ENCODE data around the gene TNRC18.
"Not testable (repeated sequence)": the region's sequence is repeated elsewhere in the genome, so short reads cannot be mapped to it uniquely, and the experiment has no call there.

TNRC18 gene

DNA sequence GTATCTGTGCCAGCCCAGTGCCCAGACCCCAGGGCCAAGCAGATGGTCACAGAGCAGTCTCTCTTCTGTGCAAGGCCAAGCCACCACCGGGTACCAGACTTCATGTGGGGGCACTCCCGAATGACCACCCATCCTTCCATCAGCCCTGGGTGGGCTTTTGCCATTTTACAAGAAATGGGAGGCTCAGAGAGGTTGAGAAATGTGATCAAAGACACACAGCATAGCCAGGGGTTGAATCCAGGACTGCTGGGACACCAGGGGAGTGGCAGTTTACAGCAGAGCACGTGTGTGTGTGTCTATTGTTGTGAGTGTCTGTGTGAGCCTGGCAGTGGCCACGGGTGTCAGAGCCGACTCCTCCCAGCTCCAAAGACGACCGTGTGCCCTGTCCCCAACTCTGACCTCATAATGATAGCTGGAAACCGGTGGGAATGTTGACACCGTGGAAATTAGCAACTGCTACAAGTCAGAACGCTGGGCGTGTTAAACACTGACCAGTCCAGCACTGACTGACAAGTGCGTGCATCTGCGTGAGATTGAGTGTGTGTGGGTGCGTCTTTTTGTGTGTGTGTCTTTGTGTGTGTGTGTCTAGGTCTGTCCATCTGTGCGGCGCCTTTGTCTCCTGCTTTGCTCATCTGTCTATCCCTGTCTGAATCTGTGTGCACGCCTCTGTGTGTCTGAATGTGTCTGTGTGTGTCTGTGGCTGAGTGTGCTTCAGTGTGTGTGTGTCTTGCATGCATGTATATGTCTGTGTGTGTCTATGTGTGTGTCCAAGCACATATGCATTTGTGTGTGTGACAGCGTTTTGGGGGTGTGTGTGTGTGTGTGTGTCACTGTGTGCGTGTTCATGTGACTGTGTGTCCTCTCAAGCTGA lies 158.1 kb downstream of the TNRC18 start:
- Mint-ChIP-seq H3K4me3 (no peak overlapping the region), H3K4me1 (no peaks in the 10 kb centered on the region), H3K36me3 (no peaks in the 10 kb centered on the region), H3K27me3 (no peaks in the 10 kb centered on the region), H3K9me3 (no peaks in the 10 kb centered on the region), H3K27ac (no peak overlapping the region)

DNA sequence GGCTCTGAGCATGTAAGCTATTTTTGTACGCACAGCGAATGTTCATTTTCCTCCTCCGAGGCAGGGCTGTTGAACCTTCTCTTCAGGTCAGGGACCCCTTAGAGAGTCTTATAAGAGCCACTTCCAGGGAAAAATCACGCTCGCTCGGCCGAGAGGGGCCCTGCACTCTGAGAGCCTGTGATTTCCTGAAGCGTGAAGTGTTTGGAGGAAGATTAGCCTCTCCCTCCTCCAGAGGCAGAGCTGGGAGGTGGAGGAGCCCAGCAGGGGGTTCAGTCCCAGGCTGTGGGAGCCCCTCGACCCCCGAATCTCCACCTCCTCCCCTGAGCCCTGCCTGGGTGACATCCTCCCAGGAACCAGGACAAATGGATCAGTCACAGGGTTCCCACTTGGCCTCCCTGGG lies 160.6 kb downstream of the TNRC18 start:
- H3K4me3 Mint-ChIP-seq, H3K36me3 Mint-ChIP-seq, H3K4me1 Mint-ChIP-seq, H3K27ac Mint-ChIP-seq, H3K27me3 Mint-ChIP-seq, H3K9me3 Mint-ChIP-seq: not testable (repeated sequence)

- not testable (repeated sequence) for H3K4me3 Mint-ChIP-seq, H3K27me3 Mint-ChIP-seq, H3K27ac Mint-ChIP-seq, H3K9me3 Mint-ChIP-seq, H3K4me1 Mint-ChIP-seq, H3K36me3 Mint-ChIP-seq
Observed at GRCh38 chr7:5260530-5261068, 163.0 kb downstream of the TNRC18 start.

Measured in activated naive CD4-positive, alpha-beta T cell treated with anti-CD3 and anti-CD28 coated beads, Interleukin-2, amount 50 U/mL, for 24 hours (primary cell).